ENCODE results near the gene BICRAL.
"Not testable (repeated sequence)": the region's sequence is repeated elsewhere in the genome, so short reads cannot be mapped to it uniquely, and the experiment has no call there.

The BICRAL gene

DNA sequence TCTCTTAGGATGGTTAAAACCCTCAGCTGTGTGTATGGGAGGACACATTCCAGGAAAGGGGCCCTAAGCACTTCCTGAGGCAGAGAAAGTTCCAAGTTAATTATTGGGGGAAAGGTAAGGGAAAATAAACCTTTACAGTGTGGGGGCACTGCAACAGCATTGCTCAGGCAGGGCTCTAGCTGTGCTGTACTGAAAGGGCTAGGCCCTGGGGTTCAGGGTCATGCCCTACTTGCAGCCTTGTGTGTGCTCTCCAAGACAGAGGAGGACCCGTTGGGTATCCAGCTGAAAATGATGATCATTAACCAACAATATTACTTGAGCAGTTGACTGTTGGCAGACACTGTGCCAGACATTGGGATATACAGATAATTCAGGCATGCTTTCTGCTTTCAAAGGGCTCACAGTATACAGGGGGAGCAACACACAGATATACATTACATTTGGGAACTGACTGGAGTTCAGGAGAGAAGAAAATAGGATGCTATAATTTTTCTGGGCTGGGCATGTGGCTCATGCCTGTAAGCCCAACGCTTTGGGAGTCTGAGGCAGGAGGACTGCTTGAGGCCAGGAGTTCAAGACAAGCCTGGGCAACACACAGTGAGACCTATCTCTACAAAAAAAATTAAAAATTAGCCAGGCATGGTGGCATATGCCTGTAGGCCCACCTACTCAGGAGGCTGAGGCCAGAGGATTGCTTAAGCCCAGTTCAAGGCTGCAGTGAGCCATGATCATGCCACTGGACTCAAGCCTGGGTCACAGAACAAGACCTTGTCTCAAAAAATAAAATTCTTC lies 88.5 kb downstream of the BICRAL start:
- DNase-seq = no peak
- TF ChIP-seq POLR2A (IDR thresholded peaks at IDR 0.05; ENCODE audit: low read length) = no peak

GRCh38 chr6:42871711-42872110 lies 89.9 kb downstream of the BICRAL start:
- DNase-seq = no peak
- TF ChIP-seq POLR2A (IDR thresholded peaks at IDR 0.05; ENCODE audit: low read length) (no peak), GATA1 (IDR thresholded peaks at IDR 0.05; ENCODE audit: low read depth, low read length) (no peak)

DNA sequence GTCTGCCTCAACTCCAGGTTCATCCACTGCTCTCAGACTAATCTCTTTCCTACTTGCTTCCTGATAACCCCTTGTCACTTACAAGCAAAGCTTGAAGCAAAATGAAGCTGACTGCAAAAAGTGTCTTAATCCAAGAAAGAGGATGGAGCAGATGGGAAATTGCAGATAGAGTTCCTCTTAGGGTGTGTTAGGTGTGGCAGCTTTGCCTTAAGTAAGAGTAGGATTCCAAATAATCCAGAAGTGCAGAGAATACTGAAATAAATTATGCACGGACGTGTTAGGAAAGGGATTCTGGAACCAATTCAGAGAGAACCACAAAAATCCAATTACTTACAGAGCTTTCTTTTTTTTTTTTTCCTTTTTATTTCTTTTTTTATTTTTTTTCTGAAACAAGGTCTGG lies 91.5 kb downstream of the BICRAL start:
- DNase-seq = no peak
- TF ChIP-seq GATA1 (IDR thresholded peaks at IDR 0.05; ENCODE audit: low read depth, low read length) (no peak), POLR2A (IDR thresholded peaks at IDR 0.05; ENCODE audit: low read length) (no peak)

DNA sequence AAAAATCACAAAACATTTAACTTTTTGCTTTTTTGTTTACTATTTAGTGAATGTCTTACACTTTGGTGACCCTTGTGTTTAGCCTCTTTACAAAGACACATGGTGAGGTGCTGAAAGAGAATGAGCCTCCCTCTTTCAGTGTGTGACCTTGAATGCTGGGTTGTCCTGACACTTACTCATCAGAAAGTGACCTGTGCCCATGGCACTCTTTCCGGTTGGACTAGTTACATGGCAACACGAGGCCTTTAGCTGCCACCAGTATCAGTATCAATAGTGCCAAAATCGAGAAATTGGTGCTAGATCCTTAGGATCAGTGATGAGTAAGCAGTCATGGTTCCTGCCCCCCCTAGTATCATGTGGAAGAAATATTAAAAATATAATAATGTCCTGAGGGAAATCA lies 95.8 kb downstream of the BICRAL start:
- TF ChIP-seq GATA1 (IDR thresholded peaks at IDR 0.05; ENCODE audit: low read depth, low read length) = no peak
- TF ChIP-seq POLR2A (IDR thresholded peaks at IDR 0.05; ENCODE audit: low read length) = no peak
- no peak for DNase-seq

- peak; percentile 93 to 94 for DNase-seq
- peak; percentile 96 for TF ChIP-seq POLR2A (IDR thresholded peaks at IDR 0.05; ENCODE audit: low read length)
- TF ChIP-seq GATA1 (IDR thresholded peaks at IDR 0.05; ENCODE audit: low read depth, low read length) = no peak
These were observed 97.8 kb downstream of the BICRAL start, which contains the start of gene RPL7L1 for GRCh38 chr6:42879372-42880239. Gene RPL7L1, plus strand, starts transcription at chr6:42879616. Its CDS starts 295 bp downstream, at chr6:42879911.

- not testable (repeated sequence) for DNase-seq
These were observed 98.5 kb downstream of the BICRAL start for GRCh38 chr6:42880240-42880817.

GRCh38 chr6:42880871-42881270 lies 99.0 kb downstream of the BICRAL start:
- peak in 1 of 2 experiments; percentile 10 for DNase-seq

GRCh38 chr6:42885702-42886101 lies 103.8 kb downstream of the BICRAL start:
- TF ChIP-seq GATA1 (IDR thresholded peaks at IDR 0.05; ENCODE audit: low read depth, low read length) (no peak), POLR2A (IDR thresholded peaks at IDR 0.05; ENCODE audit: low read length) (no peak)
- DNase-seq = no peak

DNA sequence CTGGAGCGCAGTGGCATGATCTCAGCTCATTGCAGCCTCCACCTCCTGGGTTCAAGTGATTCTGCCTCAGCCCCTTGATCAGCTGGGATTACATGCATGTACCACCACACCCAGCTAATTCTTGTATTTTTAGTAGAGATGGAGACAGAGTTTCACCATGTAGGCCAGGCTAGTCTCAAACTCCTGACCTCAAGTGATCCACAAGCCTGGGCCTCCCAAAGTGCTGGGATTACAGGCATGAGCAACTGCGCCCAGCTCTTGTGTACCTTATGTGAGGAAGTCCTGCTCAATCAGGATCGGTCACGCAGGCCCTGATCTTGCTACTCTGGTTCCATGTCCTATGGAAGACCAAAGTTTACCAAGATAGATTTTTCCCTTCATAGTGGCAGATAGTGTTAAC lies 106.3 kb downstream of the BICRAL start:
- DNase-seq = not testable (repeated sequence)

- peak; percentile 40 to 50 for DNase-seq
- TF ChIP-seq GATA1 (IDR thresholded peaks at IDR 0.05; ENCODE audit: low read depth, low read length) (no peak), POLR2A (IDR thresholded peaks at IDR 0.05; ENCODE audit: low read length) (no peak)
These were observed 108.0 kb downstream of the BICRAL start for GRCh38 chr6:42889815-42890214.

- DNase-seq = peak; percentile 94 to 96
- TF ChIP-seq GATA1 (IDR thresholded peaks at IDR 0.05; ENCODE audit: low read depth, low read length) (no peak), POLR2A (IDR thresholded peaks at IDR 0.05; ENCODE audit: low read length) (peak; percentile 91)
These were observed 108.7 kb downstream of the BICRAL start for GRCh38 chr6:42890311-42891198.

DNA sequence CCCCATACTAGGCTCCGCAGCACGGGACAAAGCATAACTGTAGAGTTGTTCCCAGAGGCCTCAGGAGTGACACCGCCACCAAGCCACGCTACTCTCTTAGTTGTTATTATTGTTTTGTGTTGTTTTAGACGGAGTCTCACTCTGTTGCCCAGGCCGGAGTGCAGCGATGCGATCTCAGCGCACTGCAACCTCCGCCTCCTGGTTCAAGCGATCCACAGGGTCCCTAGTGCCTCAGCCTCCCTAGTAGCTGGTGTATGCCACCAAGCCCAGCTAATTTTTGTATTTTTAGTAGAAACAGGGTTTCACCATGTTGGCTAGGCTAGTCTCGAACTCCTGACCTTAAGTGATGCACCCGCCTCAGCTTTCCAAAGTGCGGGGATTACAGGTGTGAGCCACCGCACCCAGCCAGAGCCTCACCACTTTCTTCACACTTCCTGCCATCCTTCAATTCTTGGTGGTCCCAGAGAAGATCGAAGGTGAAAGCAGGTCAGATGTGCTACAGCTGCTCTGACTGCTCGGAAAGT lies 109.4 kb downstream of the BICRAL start:
- DNase-seq = no peak

DNA sequence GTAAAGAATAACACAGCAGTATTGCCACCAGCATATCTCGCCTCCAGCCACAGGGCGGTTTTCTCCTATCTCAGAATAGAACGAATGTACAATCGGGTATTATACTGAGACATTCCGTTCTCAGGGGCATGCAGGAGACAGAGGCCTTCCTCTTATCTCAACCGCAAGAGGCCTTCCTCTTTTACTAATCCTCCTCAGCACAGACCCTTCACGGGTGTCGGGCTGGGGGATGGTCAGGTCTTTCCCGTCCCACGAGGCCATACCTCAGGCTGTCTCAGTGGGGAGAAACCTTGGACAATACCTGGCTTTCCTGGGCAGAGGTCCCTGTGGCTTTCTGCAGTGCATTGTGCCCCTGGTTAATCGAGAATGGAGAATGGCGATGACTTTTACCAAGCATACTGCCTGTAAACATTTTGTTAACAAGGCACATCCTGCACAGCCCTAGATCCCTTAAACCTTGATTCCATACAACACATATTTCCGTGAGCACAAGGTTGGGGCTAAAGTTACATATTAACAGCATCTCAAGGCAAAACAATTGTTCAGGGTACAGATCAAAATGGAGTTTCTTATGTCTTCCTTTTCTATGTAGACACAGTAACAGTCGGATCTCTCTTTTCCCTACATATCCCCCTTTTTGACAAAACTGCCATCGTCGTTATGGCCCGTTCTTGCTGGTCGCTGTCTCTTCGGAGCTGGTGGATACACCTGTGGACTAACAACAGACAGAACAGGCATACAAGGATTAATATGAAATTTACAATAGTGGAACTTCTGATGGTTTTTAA lies 112.4 kb downstream of the BICRAL start:
- peak; percentile 61 to 89 for DNase-seq

More for the DNA sequence above, 109.4 kb downstream of the BICRAL start:
- no peak for TF ChIP-seq GATA1 (IDR thresholded peaks at IDR 0.05; ENCODE audit: low read depth, low read length)
- no peak for TF ChIP-seq POLR2A (IDR thresholded peaks at IDR 0.05; ENCODE audit: low read length)

Measured in erythroblast (primary cell).